ENCODE measurements around the gene HELQ.
A peak's percentile ranks its signal among the peaks of the same experiment; 100 is the strongest.

Gene HELQ

DNA sequence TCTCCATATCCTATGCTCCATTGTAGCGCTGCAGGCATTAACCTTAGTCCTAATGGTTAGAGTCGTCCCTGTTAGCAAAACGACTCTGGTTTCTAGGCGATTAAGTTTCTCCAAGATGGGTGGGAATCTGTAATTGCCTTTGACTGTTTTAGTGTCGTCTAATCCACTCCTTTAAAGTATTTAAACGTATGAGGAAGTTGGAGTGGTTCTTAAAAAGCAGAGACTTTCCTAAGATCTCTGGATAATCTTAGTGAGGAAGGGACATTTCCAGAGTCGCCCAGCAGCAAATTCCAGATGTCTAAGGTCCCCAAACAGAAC lies 520 bp upstream of the HELQ start:
- H3K27ac ChIP-seq, result peak overlapping the region; percentile 78
- TF ChIP-seq, protein P1, sequence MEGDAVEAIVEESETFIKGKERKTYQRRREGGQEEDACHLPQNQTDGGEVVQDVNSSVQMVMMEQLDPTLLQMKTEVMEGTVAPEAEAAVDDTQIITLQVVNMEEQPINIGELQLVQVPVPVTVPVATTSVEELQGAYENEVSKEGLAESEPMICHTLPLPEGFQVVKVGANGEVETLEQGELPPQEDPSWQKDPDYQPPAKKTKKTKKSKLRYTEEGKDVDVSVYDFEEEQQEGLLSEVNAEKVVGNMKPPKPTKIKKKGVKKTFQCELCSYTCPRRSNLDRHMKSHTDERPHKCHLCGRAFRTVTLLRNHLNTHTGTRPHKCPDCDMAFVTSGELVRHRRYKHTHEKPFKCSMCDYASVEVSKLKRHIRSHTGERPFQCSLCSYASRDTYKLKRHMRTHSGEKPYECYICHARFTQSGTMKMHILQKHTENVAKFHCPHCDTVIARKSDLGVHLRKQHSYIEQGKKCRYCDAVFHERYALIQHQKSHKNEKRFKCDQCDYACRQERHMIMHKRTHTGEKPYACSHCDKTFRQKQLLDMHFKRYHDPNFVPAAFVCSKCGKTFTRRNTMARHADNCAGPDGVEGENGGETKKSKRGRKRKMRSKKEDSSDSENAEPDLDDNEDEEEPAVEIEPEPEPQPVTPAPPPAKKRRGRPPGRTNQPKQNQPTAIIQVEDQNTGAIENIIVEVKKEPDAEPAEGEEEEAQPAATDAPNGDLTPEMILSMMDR (IDR thresholded peaks at IDR 0.05), result no peak
- TF ChIP-seq ZFX (IDR thresholded peaks at IDR 0.05; ENCODE audit: borderline replicate concordance), result no peak

DNA sequence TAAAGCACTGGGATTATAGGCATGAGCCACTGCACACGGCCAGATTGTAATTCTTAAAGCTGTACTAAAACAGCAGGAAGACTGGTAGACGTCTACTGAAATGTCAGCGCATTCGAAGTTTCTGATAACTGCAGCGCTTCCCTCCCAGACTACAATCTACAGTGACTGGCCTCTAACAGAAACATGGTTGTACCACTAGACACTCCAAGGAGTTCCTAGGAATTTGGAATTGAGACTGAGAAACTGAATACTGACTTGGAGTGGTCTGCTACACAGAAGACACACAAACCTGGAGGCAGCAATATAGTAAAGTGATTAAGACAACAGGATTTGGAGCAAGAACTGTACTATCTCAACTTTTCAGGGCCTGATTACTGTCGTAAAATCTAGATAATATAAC lies 937 bp downstream of the HELQ start:
- TF ChIP-seq, protein P1 (IDR thresholded peaks at IDR 0.05), result no peak
- no peak for TF ChIP-seq ZFX (IDR thresholded peaks at IDR 0.05; ENCODE audit: borderline replicate concordance)

DNA sequence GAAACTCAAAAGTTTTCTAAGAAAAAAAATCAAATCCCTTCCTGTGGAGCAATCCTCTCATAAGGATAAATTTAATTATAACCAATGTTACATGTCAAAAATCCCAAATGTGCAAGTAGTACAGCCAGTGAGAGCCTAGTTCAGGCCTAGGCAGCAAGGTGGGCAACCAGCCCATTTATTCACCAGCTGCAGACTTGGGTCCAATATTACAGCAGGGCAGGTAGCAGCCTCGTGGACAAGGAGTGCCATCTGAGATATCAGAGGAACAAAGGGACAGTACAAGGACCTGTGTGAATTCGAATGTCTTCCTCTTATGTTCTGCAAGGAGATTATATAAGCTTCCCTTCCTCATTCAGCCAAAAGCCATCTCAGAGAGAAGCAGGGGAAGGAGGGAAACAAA lies 6.6 kb downstream of the HELQ start:
- H3K27ac ChIP-seq, result no peak overlapping the region
- TF ChIP-seq, protein P1 (IDR thresholded peaks at IDR 0.05), result no peak
- TF ChIP-seq ZFX (IDR thresholded peaks at IDR 0.05; ENCODE audit: borderline replicate concordance), result no peak

More for the DNA sequence above, 937 bp downstream of the HELQ start:
- peak overlapping the region; percentile 78 for H3K27ac ChIP-seq

DNA sequence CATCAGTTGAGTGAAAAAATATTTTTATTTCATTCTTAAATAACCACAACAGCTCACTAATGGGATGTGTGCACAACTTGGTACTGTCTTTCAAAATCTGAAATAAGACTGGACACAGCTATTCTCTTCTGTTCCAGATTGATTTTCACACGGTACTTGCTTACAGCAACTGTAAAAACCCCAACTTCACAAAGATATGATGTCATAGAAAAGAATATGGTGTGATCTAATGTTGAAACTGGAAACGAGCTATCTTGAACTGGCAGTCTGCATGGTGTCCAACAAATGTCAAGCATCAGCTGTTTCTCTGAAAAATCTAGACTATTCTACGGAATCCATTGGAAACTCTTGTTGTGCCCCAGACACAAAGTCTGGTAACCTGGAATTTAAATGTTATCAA lies 14.7 kb downstream of the HELQ start:
- H3K27ac ChIP-seq, result no peak overlapping the region

DNA sequence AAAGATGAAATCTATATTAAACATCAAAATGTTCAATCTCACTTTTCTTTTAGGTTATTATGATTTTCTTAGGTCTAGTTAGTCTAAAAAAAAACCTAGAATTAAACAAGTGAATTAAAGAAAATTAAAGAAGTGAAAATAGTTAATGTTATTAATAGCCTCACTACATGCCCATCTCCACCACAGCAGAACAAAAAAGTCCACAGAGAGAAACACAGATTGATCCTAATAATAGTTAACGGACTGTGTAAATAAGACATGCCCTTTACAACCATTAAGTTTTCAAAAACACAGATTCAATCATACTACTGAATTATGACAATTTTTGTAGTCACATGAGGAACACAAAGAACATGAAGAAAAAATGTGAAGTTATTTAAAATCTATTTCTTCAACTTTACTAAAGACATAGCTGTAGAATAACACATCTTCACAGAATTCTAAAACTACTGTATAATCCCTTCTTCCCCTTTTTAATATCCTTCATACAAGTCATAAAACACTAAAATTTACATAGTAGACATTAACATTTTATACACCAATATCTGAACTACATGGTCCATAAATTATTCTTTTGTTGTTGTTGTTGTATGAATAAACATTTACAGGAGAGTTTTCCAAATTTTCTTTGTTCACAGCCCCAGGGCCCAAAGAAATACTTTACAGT lies 15.3 kb downstream of the HELQ start:
- H3K27ac ChIP-seq, result no peak overlapping the region
- TF ChIP-seq, protein P1 (IDR thresholded peaks at IDR 0.05), result no peak
- TF ChIP-seq ZFX (IDR thresholded peaks at IDR 0.05; ENCODE audit: borderline replicate concordance), result no peak

More for the DNA sequence above, 14.7 kb downstream of the HELQ start:
- TF ChIP-seq, protein P1 (IDR thresholded peaks at IDR 0.05), result no peak
- TF ChIP-seq ZFX (IDR thresholded peaks at IDR 0.05; ENCODE audit: borderline replicate concordance), result no peak

DNA sequence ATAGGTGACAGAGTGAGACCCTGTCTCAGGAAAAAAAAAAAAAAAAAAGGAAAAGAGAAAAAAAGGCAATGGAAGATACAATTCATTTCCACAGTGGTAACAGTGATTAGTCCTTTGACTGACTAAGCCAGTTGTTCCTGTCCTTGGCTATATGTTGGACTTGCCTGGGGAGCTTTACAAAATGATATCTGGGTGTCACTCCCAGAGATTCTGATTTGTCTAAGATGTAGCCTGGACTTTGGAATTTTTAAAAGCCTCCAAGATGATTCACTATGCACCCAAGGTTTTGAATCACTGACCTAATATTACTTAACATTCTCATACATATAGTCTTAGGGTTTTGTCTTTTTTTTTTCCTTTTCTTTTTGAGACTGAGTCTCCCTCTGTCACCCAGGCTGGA lies 16.9 kb downstream of the HELQ start:
- no peak for TF ChIP-seq ZFX (IDR thresholded peaks at IDR 0.05; ENCODE audit: borderline replicate concordance)
- TF ChIP-seq, protein P1 (IDR thresholded peaks at IDR 0.05), result no peak

DNA sequence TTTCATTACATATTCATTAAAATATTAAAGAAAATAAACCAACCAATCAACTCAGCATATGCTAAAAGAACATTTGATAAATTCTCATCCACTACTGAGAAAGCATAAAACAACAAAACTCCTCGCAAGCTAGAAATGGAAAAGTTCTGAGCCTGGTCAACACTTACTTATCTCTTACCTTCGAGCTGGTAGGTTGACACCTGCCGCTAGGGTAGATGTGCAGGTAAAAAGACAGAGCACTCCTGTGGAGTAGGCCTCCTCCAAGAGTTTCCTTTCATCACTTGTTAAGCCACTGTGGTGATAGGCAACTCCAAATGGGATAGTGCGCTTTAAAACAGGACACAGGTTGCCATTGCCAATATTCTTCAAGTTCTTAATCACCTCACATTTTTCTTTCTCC lies 18.9 kb downstream of the HELQ start:
- H3K27ac ChIP-seq, result no peak overlapping the region
- TF ChIP-seq, protein P1 (IDR thresholded peaks at IDR 0.05), result no peak
- no peak for TF ChIP-seq ZFX (IDR thresholded peaks at IDR 0.05; ENCODE audit: borderline replicate concordance)

More for the DNA sequence above, 16.9 kb downstream of the HELQ start:
- H3K27ac ChIP-seq, result no peak overlapping the region

Measured in 22Rv1 (cell line).